HEK293 (cell line): Measurements from ENCODE around the gene PAQR5.

Source experiments
- GFI1B ChIP-seq: fragments of 450-650 bp; formaldehyde crosslinking; IDR thresholded peaks from 2 replicates; pipeline ENCODE4 v1.5.1; 2016; ENCODE audit warnings: missing biosample characterization, missing genetic modification characterization
- KLF9 ChIP-seq: fragments of 450-650 bp; formaldehyde crosslinking; IDR thresholded peaks from 2 replicates; pipeline ENCODE4 v1.5.1; 2016; ENCODE audit warnings: missing biosample characterization, missing genetic modification characterization, low read depth
- MEIS1 ChIP-seq: sonication (generic); formaldehyde crosslinking; IDR thresholded peaks from 2 replicates; pipeline ENCODE4 v1.8.1; 2022; ENCODE audit warnings: missing genetic modification reagents, mild to moderate bottlenecking, borderline replicate concordance
- MYNN ChIP-seq: fragments of 450-650 bp; formaldehyde crosslinking; IDR thresholded peaks from 2 replicates; pipeline ENCODE4 v1.5.1; 2016; ENCODE audit warnings: missing biosample characterization, missing genetic modification characterization, borderline replicate concordance
- SALL2 ChIP-seq: fragments of 450-650 bp; formaldehyde crosslinking; IDR thresholded peaks from 2 replicates; pipeline ENCODE4 v1.5.0; 2017; ENCODE audit warnings: missing biosample characterization, mild to moderate bottlenecking, missing genetic modification characterization, borderline replicate concordance
- SCRT1 ChIP-seq: fragments of 450-650 bp; formaldehyde crosslinking; IDR thresholded peaks from 2 replicates; pipeline ENCODE4 v1.5.1; 2016; ENCODE audit warnings: missing biosample characterization, missing genetic modification characterization, borderline replicate concordance
- TRIM28 ChIP-seq: IDR thresholded peaks from 2 replicates; pipeline ENCODE4 v1.6.1; 2011; ENCODE audit warnings: low read length, control low read depth, borderline replicate concordance
- ZBTB21 ChIP-seq: fragments of 450-650 bp; formaldehyde crosslinking; IDR thresholded peaks from 2 replicates; pipeline ENCODE4 v1.5.1; 2017; ENCODE audit warnings: missing biosample characterization, missing genetic modification characterization
- ZBTB48 ChIP-seq: fragments of 450-650 bp; formaldehyde crosslinking; IDR thresholded peaks from 2 replicates; pipeline ENCODE4 v1.5.1; 2016; ENCODE audit warnings: missing biosample characterization, missing genetic modification characterization
- ZBTB7A ChIP-seq: fragments of 450-650 bp; formaldehyde crosslinking; IDR thresholded peaks from 2 replicates; pipeline ENCODE4 v1.5.1; 2016; ENCODE audit warnings: low read depth, missing biosample characterization, missing genetic modification characterization
- ZNF157 ChIP-seq: fragments of 450-650 bp; formaldehyde crosslinking; IDR thresholded peaks from 2 replicates; pipeline ENCODE4 v1.5.1; 2016; ENCODE audit warnings: missing biosample characterization, missing genetic modification characterization
- ZNF184 ChIP-seq: fragments of 450-650 bp; IDR thresholded peaks from 2 replicates; pipeline ENCODE4 v1.5.1; 2018; ENCODE audit warnings: missing biosample characterization, mild to moderate bottlenecking, missing genetic modification characterization
- ZNF24 ChIP-seq: fragments of 450-650 bp; formaldehyde crosslinking; IDR thresholded peaks from 2 replicates; pipeline ENCODE4 v1.5.1; 2016; ENCODE audit warnings: missing biosample characterization, missing genetic modification characterization
- ZNF248 ChIP-seq: fragments of 450-650 bp; formaldehyde crosslinking; IDR thresholded peaks from 2 replicates; pipeline ENCODE4 v1.5.1; 2017; ENCODE audit warnings: missing biosample characterization, missing genetic modification characterization
- ZNF266 ChIP-seq: fragments of 450-650 bp; formaldehyde crosslinking; IDR thresholded peaks from 2 replicates; pipeline ENCODE4 v1.5.1; 2016; ENCODE audit warnings: missing biosample characterization, missing genetic modification characterization, low read depth
- ZNF274 ChIP-seq, 2 experiments: fragments of 200-500 bp in 1 of 2; fragments of 450-650 bp in 1 of 2; sonication (Bioruptor generic) in 1 of 2; formaldehyde crosslinking in 1 of 2; IDR thresholded peaks; 2 replicates each; pipeline versions ENCODE4 v1.5.1 to v1.6.1; 2014 to 2016; ENCODE audit warnings: borderline replicate concordance in 1 of 2, inconsistent platforms in 1 of 2, low read length in 1 of 2, missing biosample characterization in 1 of 2, missing genetic modification characterization in 1 of 2
- ZNF366 ChIP-seq: fragments of 450-650 bp; formaldehyde crosslinking; conservative IDR thresholded peaks from 2 replicates; pipeline ENCODE4 v1.5.1; 2016; ENCODE audit warnings: missing biosample characterization, missing genetic modification characterization
- ZNF391 ChIP-seq: fragments of 450-650 bp; formaldehyde crosslinking; IDR thresholded peaks from 2 replicates; pipeline ENCODE4 v1.5.1; 2016; ENCODE audit warnings: low read depth, missing biosample characterization, missing genetic modification characterization, borderline replicate concordance
- ZNF433 ChIP-seq: fragments of 450-650 bp; formaldehyde crosslinking; IDR thresholded peaks from 2 replicates; pipeline ENCODE4 v1.5.1; 2016; ENCODE audit warnings: missing biosample characterization, missing genetic modification characterization, low read depth
- ZNF530 ChIP-seq: fragments of 450-650 bp; formaldehyde crosslinking; IDR thresholded peaks from 2 replicates; pipeline ENCODE4 v1.5.1; 2016; ENCODE audit warnings: low read depth, missing biosample characterization, missing genetic modification characterization
- ZNF548 ChIP-seq: fragments of 450-650 bp; formaldehyde crosslinking; IDR thresholded peaks from 2 replicates; pipeline ENCODE4 v1.5.1; 2016; ENCODE audit warnings: missing biosample characterization, missing genetic modification characterization
- ZNF558 ChIP-seq: fragments of 450-650 bp; formaldehyde crosslinking; IDR thresholded peaks from 2 replicates; pipeline ENCODE4 v1.5.1; 2016; ENCODE audit warnings: missing biosample characterization, missing genetic modification characterization
- ZNF585B ChIP-seq: fragments of 450-650 bp; formaldehyde crosslinking; IDR thresholded peaks from 2 replicates; pipeline ENCODE4 v1.5.1; 2016; ENCODE audit warnings: missing biosample characterization, missing genetic modification characterization
- ZNF747 ChIP-seq: fragments of 450-650 bp; formaldehyde crosslinking; IDR thresholded peaks from 2 replicates; pipeline ENCODE4 v1.5.1; 2016; ENCODE audit warnings: missing biosample characterization, missing genetic modification characterization
- ZNF76 ChIP-seq: fragments of 450-650 bp; formaldehyde crosslinking; IDR thresholded peaks from 2 replicates; pipeline ENCODE4; 2016; ENCODE audit warnings: low read depth, missing biosample characterization, missing genetic modification characterization, borderline replicate concordance
- ZNF837 ChIP-seq: fragments of 450-650 bp; formaldehyde crosslinking; IDR thresholded peaks from 2 replicates; pipeline ENCODE4 v1.5.1; 2016; ENCODE audit warnings: missing biosample characterization, missing genetic modification characterization
- ZNF843 ChIP-seq: fragments of 450-650 bp; formaldehyde crosslinking; IDR thresholded peaks from 2 replicates; pipeline ENCODE4 v1.5.1; 2016; ENCODE audit warnings: missing biosample characterization, missing genetic modification characterization
- ZSCAN30 ChIP-seq: fragments of 450-650 bp; IDR thresholded peaks from 2 replicates; pipeline ENCODE4 v1.5.1; 2018; ENCODE audit warnings: missing biosample characterization, mild to moderate bottlenecking, missing genetic modification characterization, moderate library complexity
- ZXDB ChIP-seq: fragments of 450-650 bp; formaldehyde crosslinking; IDR thresholded peaks from 2 replicates; pipeline ENCODE4 v1.5.1; 2016; ENCODE audit warnings: missing biosample characterization, missing genetic modification characterization
- TF ChIP-seq, protein P1 (sequence below): fragments of 450-650 bp; formaldehyde crosslinking; conservative IDR thresholded peaks from 2 replicates; pipeline ENCODE4 v1.5.1; 2016; ENCODE audit warnings: low read depth, missing biosample characterization, missing genetic modification characterization
- TF ChIP-seq, protein P2 (sequence below): fragments of 450-650 bp; formaldehyde crosslinking; IDR thresholded peaks from 2 replicates; pipeline ENCODE4 v1.5.1; 2016; ENCODE audit warnings: missing biosample characterization, missing genetic modification characterization
- TF ChIP-seq, protein P3 (sequence below): fragments of 450-650 bp; formaldehyde crosslinking; IDR thresholded peaks from 2 replicates; pipeline ENCODE4; 2016; ENCODE audit warnings: missing biosample characterization, missing genetic modification characterization

The PAQR5 gene

DNA sequence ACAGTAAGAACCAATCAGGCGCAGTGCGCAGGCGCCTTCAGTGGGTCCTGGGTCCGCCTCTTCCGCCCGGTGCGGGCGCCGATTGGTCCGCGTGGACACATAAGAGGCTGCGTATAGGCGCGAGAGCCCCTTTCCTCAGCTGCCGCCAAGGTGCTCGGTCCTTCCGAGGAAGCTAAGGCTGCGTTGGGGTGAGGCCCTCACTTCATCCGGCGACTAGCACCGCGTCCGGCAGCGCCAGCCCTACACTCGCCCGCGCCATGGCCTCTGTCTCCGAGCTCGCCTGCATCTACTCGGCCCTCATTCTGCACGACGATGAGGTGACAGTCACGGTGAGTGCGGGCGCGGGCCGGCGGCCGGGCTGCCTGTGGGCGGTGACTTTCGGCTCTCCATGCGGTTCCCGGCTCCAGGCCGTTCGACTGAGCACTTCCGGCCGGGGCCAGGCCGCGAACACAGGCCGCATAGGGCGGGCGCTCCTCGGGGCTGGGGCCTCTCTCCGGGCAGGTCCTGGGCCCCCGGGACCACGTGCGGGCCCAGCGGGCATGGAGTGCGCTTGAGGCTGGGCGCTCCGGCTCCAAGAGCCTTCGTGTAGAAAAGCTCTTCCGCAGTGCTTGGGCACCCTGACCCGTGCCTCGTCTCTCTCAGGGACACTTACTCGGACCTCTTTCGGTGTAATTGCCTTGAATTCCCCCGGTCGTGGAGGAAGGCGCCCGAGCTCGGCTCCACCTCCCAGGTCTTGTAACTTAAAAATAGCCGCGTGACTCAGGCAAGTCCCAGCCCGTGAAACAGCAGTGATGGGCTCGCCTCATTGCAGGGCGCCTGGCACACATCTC, 154.2 kb downstream of the PAQR5 start, which contains the start of gene RPLP1 (continued):
- TF ChIP-seq ZNF24 (tag by site-specific recombination) (peak; percentile 88; the same call in 1 of the 2 replicates), ZNF843 (tag by site-specific recombination) (peak; percentile 66; the same call in 1 of the 2 replicates), ZNF184 (no peak), ZNF530 (tag by site-specific recombination) (no peak), ZBTB7A (no peak; the same call in 1 of the 2 replicates), ZNF558 (tag by site-specific recombination) (no peak), SCRT1 (no peak), MEIS1 (CRISPR knock-in tag) (peak; percentile 62; the same call in 1 of the 2 replicates), SALL2 (tag by site-specific recombination) (0 out of 2 replicates have a peak, but pooled peaks have one; percentile 42), ZNF76 (tag by site-specific recombination) (peak; percentile 69), TRIM28 (no peak), ZXDB (peak; percentile 96), ZNF585B (tag by site-specific recombination) (no peak; the same call in 1 of the 2 replicates), ZNF548 (tag by site-specific recombination) (no peak), ZNF366 (no peak), ZNF274 (IDR thresholded peaks at IDR 0.05; ENCODE audit: low read length) (no peak), ZNF274 (tag by site-specific recombination; IDR thresholded peaks at IDR 0.05; ENCODE audit: borderline replicate concordance) (no peak), ZNF157 (tag by site-specific recombination) (no peak), KLF9 (tag by site-specific recombination) (peak; percentile 75), ZNF391 (tag by site-specific recombination) (peak; percentile 95), ZBTB48 (tag by site-specific recombination) (peak; percentile 55; the same call in 1 of the 2 replicates), GFI1B (tag by site-specific recombination) (no peak; the same call in 1 of the 2 replicates), ZNF248 (tag by site-specific recombination) (no peak), ZNF837 (tag by site-specific recombination) (peak; percentile 93; the same call in 1 of the 2 replicates), MYNN (0 out of 2 replicates have a peak, but pooled peaks have one; percentile 56), ZBTB21 (tag by site-specific recombination) (no peak), ZSCAN30 (tag by site-specific recombination) (peak; percentile 84), ZNF266 (tag by site-specific recombination) (no peak), ZNF433 (no peak), ZNF747 (tag by site-specific recombination) (peak; percentile 26; the same call in 1 of the 2 replicates)
- TF ChIP-seq, protein P1, sequence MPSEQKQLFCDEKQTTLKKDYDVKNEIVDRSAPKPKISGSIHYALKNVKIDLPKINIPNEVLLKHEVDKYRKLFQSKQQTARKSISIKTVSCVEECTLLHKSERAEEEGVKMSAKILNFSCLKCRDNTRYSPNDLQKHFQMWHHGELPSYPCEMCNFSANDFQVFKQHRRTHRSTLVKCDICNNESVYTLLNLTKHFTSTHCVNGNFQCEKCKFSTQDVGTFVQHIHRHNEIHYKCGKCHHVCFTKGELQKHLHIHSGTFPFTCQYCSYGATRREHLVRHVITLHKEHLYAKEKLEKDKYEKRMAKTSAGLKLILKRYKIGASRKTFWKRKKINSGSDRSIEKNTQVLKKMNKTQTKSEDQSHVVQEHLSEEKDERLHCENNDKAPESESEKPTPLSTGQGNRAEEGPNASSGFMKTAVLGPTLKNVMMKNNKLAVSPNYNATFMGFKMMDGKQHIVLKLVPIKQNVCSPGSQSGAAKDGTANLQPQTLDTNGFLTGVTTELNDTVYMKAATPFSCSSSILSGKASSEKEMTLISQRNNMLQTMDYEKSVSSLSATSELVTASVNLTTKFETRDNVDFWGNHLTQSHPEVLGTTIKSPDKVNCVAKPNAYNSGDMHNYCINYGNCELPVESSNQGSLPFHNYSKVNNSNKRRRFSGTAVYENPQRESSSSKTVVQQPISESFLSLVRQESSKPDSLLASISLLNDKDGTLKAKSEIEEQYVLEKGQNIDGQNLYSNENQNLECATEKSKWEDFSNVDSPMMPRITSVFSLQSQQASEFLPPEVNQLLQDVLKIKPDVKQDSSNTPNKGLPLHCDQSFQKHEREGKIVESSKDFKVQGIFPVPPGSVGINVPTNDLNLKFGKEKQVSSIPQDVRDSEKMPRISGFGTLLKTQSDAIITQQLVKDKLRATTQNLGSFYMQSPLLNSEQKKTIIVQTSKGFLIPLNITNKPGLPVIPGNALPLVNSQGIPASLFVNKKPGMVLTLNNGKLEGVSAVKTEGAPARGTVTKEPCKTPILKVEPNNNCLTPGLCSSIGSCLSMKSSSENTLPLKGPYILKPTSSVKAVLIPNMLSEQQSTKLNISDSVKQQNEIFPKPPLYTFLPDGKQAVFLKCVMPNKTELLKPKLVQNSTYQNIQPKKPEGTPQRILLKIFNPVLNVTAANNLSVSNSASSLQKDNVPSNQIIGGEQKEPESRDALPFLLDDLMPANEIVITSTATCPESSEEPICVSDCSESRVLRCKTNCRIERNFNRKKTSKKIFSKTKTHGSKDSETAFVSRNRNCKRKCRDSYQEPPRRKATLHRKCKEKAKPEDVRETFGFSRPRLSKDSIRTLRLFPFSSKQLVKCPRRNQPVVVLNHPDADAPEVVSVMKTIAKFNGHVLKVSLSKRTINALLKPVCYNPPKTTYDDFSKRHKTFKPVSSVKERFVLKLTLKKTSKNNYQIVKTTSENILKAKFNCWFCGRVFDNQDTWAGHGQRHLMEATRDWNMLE: 0 out of 2 replicates have a peak, but pooled peaks have one; percentile 9
- TF ChIP-seq, protein P2, sequence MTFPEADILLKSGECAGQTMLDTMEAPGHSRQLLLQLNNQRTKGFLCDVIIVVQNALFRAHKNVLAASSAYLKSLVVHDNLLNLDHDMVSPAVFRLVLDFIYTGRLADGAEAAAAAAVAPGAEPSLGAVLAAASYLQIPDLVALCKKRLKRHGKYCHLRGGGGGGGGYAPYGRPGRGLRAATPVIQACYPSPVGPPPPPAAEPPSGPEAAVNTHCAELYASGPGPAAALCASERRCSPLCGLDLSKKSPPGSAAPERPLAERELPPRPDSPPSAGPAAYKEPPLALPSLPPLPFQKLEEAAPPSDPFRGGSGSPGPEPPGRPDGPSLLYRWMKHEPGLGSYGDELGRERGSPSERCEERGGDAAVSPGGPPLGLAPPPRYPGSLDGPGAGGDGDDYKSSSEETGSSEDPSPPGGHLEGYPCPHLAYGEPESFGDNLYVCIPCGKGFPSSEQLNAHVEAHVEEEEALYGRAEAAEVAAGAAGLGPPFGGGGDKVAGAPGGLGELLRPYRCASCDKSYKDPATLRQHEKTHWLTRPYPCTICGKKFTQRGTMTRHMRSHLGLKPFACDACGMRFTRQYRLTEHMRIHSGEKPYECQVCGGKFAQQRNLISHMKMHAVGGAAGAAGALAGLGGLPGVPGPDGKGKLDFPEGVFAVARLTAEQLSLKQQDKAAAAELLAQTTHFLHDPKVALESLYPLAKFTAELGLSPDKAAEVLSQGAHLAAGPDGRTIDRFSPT (tag by site-specific recombination): no peak
- TF ChIP-seq, protein P3, sequence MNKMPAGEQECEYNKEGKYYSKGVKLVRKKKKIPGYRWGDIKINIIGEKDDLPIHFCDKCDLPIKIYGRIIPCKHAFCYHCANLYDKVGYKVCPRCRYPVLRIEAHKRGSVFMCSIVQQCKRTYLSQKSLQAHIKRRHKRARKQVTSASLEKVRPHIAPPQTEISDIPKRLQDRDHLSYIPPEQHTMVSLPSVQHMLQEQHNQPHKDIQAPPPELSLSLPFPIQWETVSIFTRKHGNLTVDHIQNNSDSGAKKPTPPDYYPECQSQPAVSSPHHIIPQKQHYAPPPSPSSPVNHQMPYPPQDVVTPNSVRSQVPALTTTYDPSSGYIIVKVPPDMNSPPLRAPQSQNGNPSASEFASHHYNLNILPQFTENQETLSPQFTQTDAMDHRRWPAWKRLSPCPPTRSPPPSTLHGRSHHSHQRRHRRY: peak; percentile 93
